Liver (tissue), 3 donors: Measurements from ENCODE around the gene PPP4R3A.

Source experiments
- CTCF ChIP-seq: fragments of 150-350 bp; IDR thresholded peaks from 2 replicates; pipeline ENCODE4 v1.5.1; 2017; ENCODE audit warnings: improper control_type of control experiment, low read depth, low read length; ENCODE audit not compliant: missing input control
- EGR1 ChIP-seq, 2 donors: IDR thresholded peaks; 2 replicates each; pipeline ENCODE4 v1.6.1; 2016 to 2018; ENCODE audit warnings: antibody characterized with exemption in 2 of 2, low read depth in 2 of 2
- HNF4A ChIP-seq, 2 donors: conservative IDR thresholded peaks; 2 replicates each; pipeline ENCODE4 v1.6.1; 2016; ENCODE audit warnings: antibody characterized with exemption in 2 of 2, mild to moderate bottlenecking in 2 of 2
- HNF4G ChIP-seq: IDR thresholded peaks from 2 replicates; pipeline ENCODE4 v1.6.1; 2016; ENCODE audit warnings: antibody characterized with exemption
- MAX ChIP-seq: IDR thresholded peaks from 2 replicates; pipeline ENCODE4 v1.6.1; 2016; ENCODE audit warnings: antibody characterized with exemption
- RAD21 ChIP-seq, 2 donors: IDR thresholded peaks; 2 replicates each; pipeline ENCODE4 v1.6.1; 2016; ENCODE audit warnings: antibody characterized with exemption in 2 of 2, mild to moderate bottlenecking in 2 of 2
- REST ChIP-seq: IDR thresholded peaks from 2 replicates; pipeline ENCODE4 v1.6.1; 2016; ENCODE audit warnings: antibody characterized with exemption, mild to moderate bottlenecking
- TAF1 ChIP-seq: conservative IDR thresholded peaks from 2 replicates; pipeline ENCODE4 v1.6.1; 2016; ENCODE audit warnings: antibody characterized with exemption, mild to moderate bottlenecking
- YY1 ChIP-seq: IDR thresholded peaks from 2 replicates; pipeline ENCODE4 v1.6.1; 2016; ENCODE audit warnings: antibody characterized with exemption, mild to moderate bottlenecking
- ZBTB33 ChIP-seq: IDR thresholded peaks from 2 replicates; pipeline ENCODE4 v1.6.1; 2016; ENCODE audit warnings: antibody characterized with exemption
- donor health status: healthy.
- donor health status: healthy.

DNA sequence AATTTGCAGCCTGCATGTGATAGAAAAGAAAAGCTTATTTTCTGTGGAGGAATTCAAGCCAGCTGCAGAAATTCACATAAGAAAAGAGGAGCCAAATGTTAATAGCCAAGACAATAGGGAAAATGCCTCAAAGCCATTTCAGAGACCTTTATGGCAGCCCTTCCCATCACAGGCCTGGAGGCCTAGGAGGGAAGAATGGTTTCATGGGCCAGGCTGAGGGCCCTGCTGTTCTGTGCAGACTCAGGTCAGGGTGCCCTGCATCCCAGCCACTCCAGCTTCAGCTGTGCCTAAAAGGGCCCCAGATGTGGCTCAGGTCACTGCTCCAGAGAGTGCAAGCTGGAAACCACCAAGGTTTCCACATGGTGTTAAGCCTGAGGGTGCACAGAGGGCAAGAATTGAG, 71.3 kb downstream of the PPP4R3A start:
- TF ChIP-seq CTCF: no peak
- TF ChIP-seq RAD21 (IDR thresholded peaks at IDR 0.05): no peak
- TF ChIP-seq HNF4G: no peak
- TF ChIP-seq YY1: no peak
- no peak for TF ChIP-seq MAX
- no peak for TF ChIP-seq REST
- no peak for TF ChIP-seq HNF4A (conservative IDR thresholded peaks at IDR 0.05)
- TF ChIP-seq EGR1 (IDR thresholded peaks at IDR 0.05; ENCODE audit: low read depth in 2 of 2): no peak
- TF ChIP-seq TAF1: no peak
- TF ChIP-seq ZBTB33: no peak
